Esophagus (tissue), 2 donors: ENCODE results near the gene RSKR. TPM values are rescaled to one million over a fixed set of nuclear protein-coding genes. Genes with fewer than 3 reads are reported as not detected.
"Not testable (repeated sequence)": the region's sequence is repeated elsewhere in the genome, so short reads cannot be mapped to it uniquely, and the experiment has no call there.

Experiments
- H3K27ac ChIP-seq, 2 donors: one replicate each; pipeline ENCODE4 v1.5.1; 2013; ENCODE audit warnings: low read depth in 2 of 2, mild to moderate bottlenecking in 2 of 2, inconsistent platforms in 1 of 2, low read length in 1 of 2, moderate library complexity in 1 of 2
- H3K27me3 ChIP-seq, 2 donors: one replicate each; pipeline ENCODE4 v1.6.1; 2013; ENCODE audit warnings: low read length in 2 of 2, control low read depth in 1 of 2, mild to moderate bottlenecking in 1 of 2; ENCODE audit not compliant: insufficient read depth in 2 of 2, control insufficient read depth in 1 of 2
- H3K36me3 ChIP-seq, 2 donors: one replicate each; pipeline ENCODE4 v1.6.1; 2013; ENCODE audit warnings: low read length in 1 of 2; ENCODE audit not compliant: control insufficient read depth in 2 of 2, insufficient read depth in 2 of 2
- H3K4me1 ChIP-seq, 2 donors: one replicate each; pipeline ENCODE4 v1.6.1; 2013; ENCODE audit warnings: low read length in 1 of 2; ENCODE audit not compliant: control insufficient read depth in 2 of 2, insufficient read depth in 2 of 2
- H3K4me3 ChIP-seq, 2 donors: one replicate each; pipeline ENCODE4 v1.5.1; 2013; ENCODE audit warnings: low read length in 2 of 2, mild to moderate bottlenecking in 2 of 2, low read depth in 1 of 2, moderate library complexity in 1 of 2
- H3K9me3 ChIP-seq, 2 donors: one replicate each; pipeline ENCODE4 v1.6.1; 2013; ENCODE audit warnings: mild to moderate bottlenecking in 2 of 2, low read depth in 1 of 2, low read length in 1 of 2, moderate library complexity in 1 of 2; ENCODE audit not compliant: control insufficient read depth in 2 of 2, insufficient read depth in 1 of 2
- WGBS, 2 donors: extraction: QIAGEN DNeasy Blood & Tissue Kit; methylation state at CpG; one replicate each; pipeline ENCODE4 v1.1.7; 2013; 5-methylcytosine and 5-hydroxymethylcytosine counted together
- polyA plus RNA-seq, 2 donors: library from polyadenylated mRNA; stranded (reverse); fragments of 200-250 nt; gene quantifications; one replicate each; pipeline ENCODE4 v1.2.3, GENCODE V29; 2013
- donor health status: healthy with polysubstance abuse.
- donor health status: Bipolar disorder and iron deficiency.

Gene RSKR
- polyA plus RNA-seq, 2 donors: 2.0 to 6.7 TPM

DNA sequence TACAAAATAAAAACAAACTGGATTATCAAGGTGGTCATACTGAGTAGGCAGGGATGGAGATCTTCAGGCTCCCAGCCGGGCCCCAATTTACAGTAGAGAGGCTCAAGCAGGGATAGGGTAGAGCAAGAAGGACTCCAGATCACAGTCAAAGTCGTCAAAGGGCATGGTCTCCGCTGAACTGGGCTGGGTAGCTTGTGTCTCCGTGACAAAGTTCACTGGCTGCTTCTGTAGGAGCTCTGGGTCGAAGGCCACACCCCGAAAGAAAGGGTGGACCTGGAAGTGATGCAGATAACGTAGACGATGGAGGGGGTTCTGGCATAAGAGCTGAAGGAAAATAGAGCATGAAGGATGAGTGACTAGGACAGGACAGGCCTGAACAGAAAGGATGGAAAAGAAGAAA, 3.6 kb downstream of the RSKR start:
- H3K27ac ChIP-seq: no peak overlapping the region
- no peak overlapping the region for H3K4me3 ChIP-seq
- no peaks in the 10 kb centered on the region for H3K27me3 ChIP-seq
- WGBS, 2 donors: 85 to 87% methylated on average over 8 of the region's 8 CpGs
- no peaks in the 10 kb centered on the region for H3K9me3 ChIP-seq
- H3K4me1 ChIP-seq: no peaks in the 10 kb centered on the region
- H3K36me3 ChIP-seq: peaks cover 16 to 18% of the 10 kb centered on the region in 2 donors

DNA sequence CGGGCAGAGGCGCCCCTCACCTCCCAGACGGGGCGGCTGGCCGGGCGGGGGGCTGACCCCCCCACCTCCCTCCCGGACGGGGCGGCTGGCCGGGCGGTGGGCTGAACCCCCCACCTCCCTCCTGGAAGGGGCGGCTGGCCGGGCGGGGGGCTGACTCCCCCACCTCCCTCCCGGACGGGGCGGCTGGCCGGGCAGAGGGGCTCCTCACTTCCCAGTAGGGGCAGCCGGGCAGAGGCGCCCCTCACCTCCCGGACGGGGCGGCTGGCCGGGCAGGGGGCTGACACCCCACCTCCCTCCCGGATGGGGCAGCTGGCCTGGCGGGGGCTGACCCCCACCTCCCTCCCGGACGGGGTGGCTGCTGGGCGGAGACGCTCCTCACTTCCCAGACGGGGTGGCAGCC, 10.0 kb downstream of the RSKR start:
- H3K27ac ChIP-seq, H3K36me3 ChIP-seq, H3K4me1 ChIP-seq, H3K9me3 ChIP-seq, H3K4me3 ChIP-seq, H3K27me3 ChIP-seq: not testable (repeated sequence)
- WGBS, 2 donors: 93 to 95% methylated on average over 9 to 31 of the region's 31 CpGs

DNA sequence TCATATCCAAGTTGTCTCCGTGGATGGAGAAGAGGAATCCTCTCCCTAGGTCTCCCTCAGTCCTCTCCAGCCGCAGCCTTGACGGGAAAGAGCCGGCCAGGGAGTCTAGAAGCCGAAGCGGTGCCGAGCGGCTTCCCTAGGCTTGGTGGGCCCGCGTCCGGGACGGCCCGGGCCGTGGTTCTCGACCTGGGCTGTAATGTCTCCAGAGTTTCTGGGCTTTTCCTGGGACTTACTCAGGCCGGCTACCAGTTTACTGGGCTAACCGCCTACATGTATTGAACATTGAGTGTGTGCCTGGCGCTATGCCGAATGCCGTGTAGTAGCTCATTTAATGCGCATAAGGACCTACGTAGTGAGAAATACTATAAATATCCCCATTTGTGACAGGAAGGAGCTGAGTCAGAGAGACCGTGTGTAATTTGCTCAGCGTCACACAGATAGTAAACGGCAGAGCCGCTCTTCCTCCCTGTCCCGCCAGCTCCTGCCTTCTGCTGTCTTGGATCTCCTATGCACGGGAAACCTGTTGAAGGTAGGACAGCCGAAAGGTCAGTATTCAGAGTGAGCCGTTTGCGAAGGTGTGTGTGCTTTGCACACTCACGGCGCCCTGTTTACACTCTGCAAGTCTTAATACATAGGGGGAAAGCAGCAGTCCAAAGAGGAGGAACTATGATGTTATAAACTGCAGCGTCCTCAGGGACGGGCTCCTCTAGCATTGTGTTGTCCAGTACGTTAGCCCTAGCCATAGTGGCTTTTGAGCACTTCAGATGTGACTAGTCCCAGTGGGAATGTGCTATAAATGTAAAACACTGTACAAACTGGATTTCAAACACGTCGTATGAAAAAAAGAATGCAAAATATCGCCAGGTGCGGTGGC, 14.4 kb downstream of the RSKR start:
- H3K27ac ChIP-seq: peak overlapping the region; percentile 98 to 99
- peak overlapping the region; percentile 68 to 71 for H3K4me3 ChIP-seq
- H3K36me3 ChIP-seq: no peaks in the 10 kb centered on the region
- 7 to 8% methylated on average over 40 of the region's 40 CpGs for WGBS, 2 donors
- H3K27me3 ChIP-seq: no peaks in the 10 kb centered on the region
- no peaks in the 10 kb centered on the region for H3K9me3 ChIP-seq
- peaks cover 0 to 5% of the 10 kb centered on the region in 2 donors for H3K4me1 ChIP-seq

DNA sequence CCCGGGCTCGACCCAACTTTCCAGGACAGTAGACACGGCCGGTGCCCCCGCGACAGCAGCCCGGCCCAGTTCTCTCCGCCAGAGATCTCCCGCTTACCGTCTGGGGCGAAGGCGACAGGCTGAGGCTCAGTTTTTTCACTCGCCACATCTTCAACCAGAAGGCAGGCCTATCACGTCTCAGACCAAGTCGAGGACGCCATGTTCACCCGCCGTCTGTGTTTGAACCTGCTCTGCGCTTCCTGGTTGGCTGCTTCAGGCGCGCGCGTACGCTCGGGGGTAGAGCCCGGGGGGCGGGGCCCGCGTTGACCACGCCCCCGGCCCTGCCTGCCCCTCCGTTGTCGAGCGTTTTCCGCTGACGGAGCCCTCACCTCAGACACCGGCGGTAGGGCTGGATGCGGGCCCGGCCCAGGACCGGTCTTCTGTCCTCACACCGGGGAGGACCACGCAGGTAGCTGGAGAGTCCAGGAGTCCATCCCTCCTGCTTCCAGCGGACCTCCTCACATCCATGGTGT, 15.1 kb downstream of the RSKR start, which contains the start of gene SPAG5:
SPAG5 (minus strand) TSS at position 227 of the 512 bp plus-strand sequence; CDS start at position 148, 79 bp downstream.
- Histone ChIP-seq H3K27me3 (no peaks in the 10 kb centered on the region), H3K27ac (peak within 1 kb of the TSS; percentile 98 to 99), H3K4me1 (peaks cover 0 to 5% of the 10 kb centered on the region in 2 donors), H3K4me3 (peak within 1 kb of the TSS; percentile 68 to 71), H3K36me3 (no peaks in the 10 kb centered on the region), H3K9me3 (no peaks in the 10 kb centered on the region)
- 0 to 1% methylated on average over 42 to 44 of the region's 44 CpGs for WGBS, 2 donors

DNA sequence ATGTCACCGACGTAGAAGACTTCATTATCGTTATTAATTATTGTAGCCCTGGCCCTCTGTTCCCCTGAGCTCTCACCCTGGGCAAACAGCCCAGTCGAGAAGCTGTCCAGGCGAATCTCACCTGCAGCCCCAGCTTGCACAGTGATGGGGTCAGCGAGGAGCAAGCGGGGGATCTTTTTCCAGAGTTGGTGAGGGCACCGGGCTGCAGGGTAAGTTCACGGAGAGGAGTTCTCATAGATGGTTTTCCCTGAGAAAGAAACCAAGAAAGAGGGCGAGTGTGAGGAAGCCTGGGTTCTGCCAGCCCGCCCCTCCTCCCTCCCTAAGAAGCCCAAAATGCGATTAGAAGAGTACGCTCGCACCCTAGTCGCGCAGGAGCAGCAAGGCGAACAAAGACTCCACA, 15.6 kb downstream of the RSKR start:
- Histone ChIP-seq H3K4me3 (peak overlapping the region; percentile 68 to 71), H3K4me1 (peaks cover 0 to 5% of the 10 kb centered on the region in 2 donors), H3K36me3 (no peaks in the 10 kb centered on the region), H3K27ac (no peak overlapping the region), H3K9me3 (no peaks in the 10 kb centered on the region), H3K27me3 (no peaks in the 10 kb centered on the region)
- 2 to 4% methylated on average over 17 of the region's 17 CpGs for WGBS, 2 donors

DNA sequence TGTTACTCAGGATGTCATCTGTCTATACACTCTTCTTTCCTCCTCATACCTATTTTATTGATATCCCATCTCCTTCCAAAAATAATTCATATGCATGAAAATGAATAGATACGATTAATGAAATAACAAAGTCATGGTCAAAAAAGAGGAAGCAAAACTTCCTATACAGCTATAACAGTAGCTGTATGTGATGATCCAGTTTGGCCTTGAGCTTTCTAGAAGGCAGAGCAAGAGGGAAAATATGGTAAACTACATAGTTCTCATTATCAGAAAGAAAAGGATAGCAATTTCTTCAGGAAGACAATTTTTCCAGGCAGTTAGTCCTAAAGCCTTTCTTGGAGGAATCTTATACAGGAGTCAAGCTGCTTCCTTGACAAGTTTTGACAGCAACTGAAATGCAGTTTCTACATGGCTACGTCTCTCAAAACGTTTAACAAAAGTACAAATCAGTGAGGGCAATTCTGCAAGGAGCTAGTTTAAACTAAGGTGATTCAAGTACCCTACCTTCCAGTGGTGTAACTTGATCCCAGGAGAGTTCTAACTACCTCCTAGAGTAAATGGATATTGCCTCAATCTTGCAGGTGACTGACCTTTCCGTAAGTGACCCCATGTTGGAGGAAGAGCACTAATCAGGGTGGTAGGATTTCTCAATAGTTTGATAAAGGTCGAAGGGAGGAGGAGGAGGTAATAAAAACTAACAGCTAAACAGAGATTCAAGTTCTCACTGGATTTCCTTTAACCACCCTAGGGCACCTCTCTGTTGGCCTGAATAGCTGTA, 16.2 kb downstream of the RSKR start:
- H3K9me3 ChIP-seq: no peaks in the 10 kb centered on the region
- peak overlapping the region; percentile 68 to 71 for H3K4me3 ChIP-seq
- peaks cover 0 to 5% of the 10 kb centered on the region in 2 donors for H3K4me1 ChIP-seq
- H3K27me3 ChIP-seq: no peaks in the 10 kb centered on the region
- H3K27ac ChIP-seq: no peak overlapping the region
- WGBS, 2 donors: 35 to 36% methylated on average over 5 of the region's 5 CpGs
- no peaks in the 10 kb centered on the region for H3K36me3 ChIP-seq

DNA sequence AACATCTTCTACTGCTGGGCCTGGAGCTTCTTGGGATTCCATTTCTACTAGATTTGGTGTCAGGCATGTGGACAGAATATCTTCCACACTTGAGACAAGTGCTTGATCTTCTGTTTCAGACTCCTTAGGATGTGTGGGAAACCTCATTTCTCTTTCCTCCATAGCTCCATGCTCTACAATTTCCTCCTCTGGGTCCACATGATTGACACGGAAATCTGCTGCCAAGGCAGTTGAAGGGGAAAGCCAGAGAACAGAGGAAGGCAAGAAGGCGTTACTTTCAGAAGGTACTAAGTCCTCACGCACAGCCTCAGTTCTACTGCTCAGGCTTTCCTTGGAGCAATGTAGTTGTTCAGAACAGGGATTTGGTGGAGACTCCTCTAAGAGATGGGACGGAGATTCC, 21.7 kb downstream of the RSKR start:
- H3K9me3 ChIP-seq: no peaks in the 10 kb centered on the region
- no peak overlapping the region for H3K4me3 ChIP-seq
- no peaks in the 10 kb centered on the region for H3K27me3 ChIP-seq
- H3K27ac ChIP-seq: no peak overlapping the region
- WGBS, 2 donors: 90 to 91% methylated on average over 4 of the region's 4 CpGs
- H3K4me1 ChIP-seq: no peaks in the 10 kb centered on the region
- peaks cover 4 to 8% of the 10 kb centered on the region in 2 donors for H3K36me3 ChIP-seq

DNA sequence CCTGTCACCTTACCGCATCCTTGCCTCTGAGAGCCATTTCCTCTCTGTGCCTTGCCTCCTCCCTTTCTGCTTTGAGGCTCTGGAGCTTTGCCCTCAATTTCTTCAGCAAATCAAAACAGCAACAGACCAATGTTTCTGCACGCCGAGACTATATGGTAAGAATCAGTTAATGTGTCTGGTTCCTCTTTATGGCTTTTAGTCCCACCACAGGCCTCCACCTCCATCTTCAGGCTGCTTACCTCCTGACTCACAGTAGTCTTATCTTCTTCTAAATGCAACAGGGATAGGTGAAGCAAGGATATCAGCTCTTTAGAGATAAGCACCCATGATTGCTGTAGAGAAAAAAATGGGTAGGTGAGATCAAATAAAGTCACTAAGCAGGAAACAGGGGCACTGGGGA, 28.1 kb downstream of the RSKR start:
- no peaks in the 10 kb centered on the region for H3K27me3 ChIP-seq
- no peaks in the 10 kb centered on the region for H3K4me1 ChIP-seq
- peaks cover 7 to 9% of the 10 kb centered on the region in 2 donors for H3K36me3 ChIP-seq
- H3K27ac ChIP-seq: no peak overlapping the region
- no peaks in the 10 kb centered on the region for H3K9me3 ChIP-seq
- 98% methylated on average over 3 of the region's 3 CpGs for WGBS, 2 donors
- no peak overlapping the region for H3K4me3 ChIP-seq

DNA sequence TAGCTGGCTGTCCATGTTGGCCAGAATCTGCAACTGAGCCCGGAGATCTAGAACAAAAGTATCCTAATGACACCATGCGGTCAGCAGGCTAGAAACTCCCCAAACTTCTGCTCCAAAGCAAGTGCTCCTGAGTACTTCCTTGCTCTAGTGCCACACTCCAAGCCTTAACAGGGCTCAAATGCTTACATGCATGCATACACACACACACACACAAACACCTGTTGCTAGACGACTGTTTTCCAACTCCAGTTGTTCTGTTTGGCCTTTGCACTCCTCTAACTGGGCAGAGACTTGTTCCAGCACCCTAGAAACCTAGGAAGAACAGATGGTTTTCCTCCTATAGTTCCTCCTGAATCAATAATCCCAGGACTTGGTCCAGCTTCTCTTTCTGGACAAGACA, 29.6 kb downstream of the RSKR start:
- Histone ChIP-seq H3K4me1 (no peaks in the 10 kb centered on the region), H3K27ac (no peak overlapping the region), H3K27me3 (no peaks in the 10 kb centered on the region), H3K9me3 (no peaks in the 10 kb centered on the region), H3K36me3 (peaks cover 7 to 11% of the 10 kb centered on the region in 2 donors), H3K4me3 (no peak overlapping the region)
- WGBS, 2 donors: 80 to 93% methylated on average over 3 of the region's 3 CpGs
